Neural progenitor cell (in vitro differentiated cells): ENCODE results near the gene RPL39L. TPM values are rescaled to one million over a fixed set of nuclear protein-coding genes. Genes with fewer than 3 reads are reported as not detected.

Source experiments
- DNase-seq: peaks from one replicate; pipeline ENCODE4 v3.0.0-alpha.2; 2016; ENCODE audit warnings: low spot score
- H2AFZ ChIP-seq: fragments of 200-600 bp; sonication (generic); replicated peaks from 2 replicates; pipeline ENCODE4 v1.6.1; 2016; ENCODE audit warnings: antibody characterized with exemption
- H3F3A ChIP-seq: fragments of 200-600 bp; sonication (generic); 2 replicates; pipeline ENCODE4 v1.6.1; 2016; ENCODE audit warnings: antibody characterized with exemption, low read depth
- H3K27ac ChIP-seq: fragments of 200-600 bp; sonication (generic); 2 replicates; pipeline ENCODE4 v1.5.1; 2016; ENCODE audit warnings: mild to moderate bottlenecking
- H3K27me3 ChIP-seq: fragments of 200-600 bp; sonication (generic); 2 replicates; pipeline ENCODE4 v1.6.1; 2016; ENCODE audit warnings: mild to moderate bottlenecking, moderate library complexity
- H3K36me3 ChIP-seq: fragments of 200-600 bp; sonication (generic); 2 replicates; pipeline ENCODE4 v1.5.1; 2016
- H3K4me1 ChIP-seq: fragments of 200-600 bp; sonication (generic); 2 replicates; pipeline ENCODE4 v1.6.1; 2016; ENCODE audit warnings: mixed run types
- H3K4me2 ChIP-seq: fragments of 200-600 bp; sonication (generic); 2 replicates; pipeline ENCODE4 v1.6.1; 2016
- H3K4me3 ChIP-seq: fragments of 200-600 bp; sonication (generic); 2 replicates; pipeline ENCODE4 v1.5.1; 2016
- H3K79me2 ChIP-seq: fragments of 200-600 bp; sonication (generic); 2 replicates; pipeline ENCODE4 v1.6.1; 2016; ENCODE audit warnings: low read depth
- H3K9ac ChIP-seq: fragments of 200-600 bp; sonication (generic); 2 replicates; pipeline ENCODE4 v1.6.1; 2016
- H3K9me3 ChIP-seq: fragments of 200-600 bp; sonication (generic); 2 replicates; pipeline ENCODE4 v1.5.1; 2016; ENCODE audit warnings: low read depth
- H4K20me1 ChIP-seq: fragments of 200-600 bp; sonication (generic); 2 replicates; pipeline ENCODE4 v1.6.1; 2016; ENCODE audit warnings: low read depth
- H3K27ac Mint-ChIP-seq: 3 replicates; pipeline ENCODE4 v1.8.0; 2021; ENCODE audit warnings: mixed read lengths
- H3K27me3 Mint-ChIP-seq: 2 replicates; pipeline ENCODE4 v1.8.0; 2022; ENCODE audit warnings: low read depth, mild to moderate bottlenecking, inconsistent platforms, moderate library complexity, mixed read lengths; ENCODE audit not compliant: insufficient read depth
- H3K36me3 Mint-ChIP-seq: 3 replicates; pipeline ENCODE4 v1.8.0; 2021; ENCODE audit warnings: mixed read lengths
- H3K4me1 Mint-ChIP-seq: 3 replicates; pipeline ENCODE4 v1.8.0; 2021; ENCODE audit warnings: mixed read lengths
- H3K4me3 Mint-ChIP-seq: 3 replicates; pipeline ENCODE4 v1.8.0; 2021; ENCODE audit warnings: mild to moderate bottlenecking, moderate library complexity, mixed read lengths
- H3K9me3 Mint-ChIP-seq: 3 replicates; pipeline ENCODE4 v1.8.0; 2020; ENCODE audit warnings: mixed read lengths
- EZH2 ChIP-seq: fragments of 200-600 bp; sonication (generic); IDR thresholded peaks from 2 replicates; pipeline ENCODE4 v1.6.1; 2017; ENCODE audit warnings: antibody characterized with exemption, mild to moderate bottlenecking, moderate library complexity
- EZH2phosphoT487 ChIP-seq: fragments of 200-600 bp; sonication (generic); IDR thresholded peaks from 2 replicates; pipeline ENCODE4 v1.6.1; 2017; ENCODE audit warnings: antibody characterized with exemption
- total RNA-seq: library from RNA; depleted of rRNA; stranded (reverse); fragments of >200 nt; gene quantifications from 2 replicates; pipeline ENCODE4 v1.2.3, GENCODE V29; 2015; ENCODE audit warnings: low replicate concordance
- TF ChIP-seq, protein P1 (sequence below): fragments of 200-600 bp; sonication (generic); IDR thresholded peaks from 2 replicates; pipeline ENCODE4 v1.5.1; 2017; ENCODE audit warnings: antibody characterized with exemption, mild to moderate bottlenecking

The RPL39L gene
- total RNA-seq, 1 donor from 2014 or later = 49.1 TPM

- no peaks in the 10 kb centered on the region for H4K20me1 ChIP-seq
- no peaks in the 10 kb centered on the region for H3K4me1 ChIP-seq
- Mint-ChIP-seq H3K36me3 (peaks cover 28% of the 10 kb centered on the region), H3K4me3 (no peak overlapping the region), H3K9me3 (peaks cover 11% of the 10 kb centered on the region), H3K27me3 (no peaks in the 10 kb centered on the region), H3K27ac (no peak overlapping the region), H3K4me1 (no peaks in the 10 kb centered on the region)
- H3K9ac ChIP-seq = no peak overlapping the region
- H3K27ac ChIP-seq = no peak overlapping the region
- no peak overlapping the region for H2AFZ ChIP-seq
- H3K9me3 ChIP-seq = no peaks in the 10 kb centered on the region
- H3K79me2 ChIP-seq = peaks cover 4% of the 10 kb centered on the region
- H3K36me3 ChIP-seq = no peaks in the 10 kb centered on the region
- H3K4me2 ChIP-seq = no peak overlapping the region
- H3K4me3 ChIP-seq = no peak overlapping the region
- no peaks in the 10 kb centered on the region for H3K27me3 ChIP-seq
- H3F3A ChIP-seq = no peaks in the 10 kb centered on the region
- TF ChIP-seq EZH2 = no peak
- no peak for TF ChIP-seq EZH2phosphoT487
- TF ChIP-seq, protein P1, sequence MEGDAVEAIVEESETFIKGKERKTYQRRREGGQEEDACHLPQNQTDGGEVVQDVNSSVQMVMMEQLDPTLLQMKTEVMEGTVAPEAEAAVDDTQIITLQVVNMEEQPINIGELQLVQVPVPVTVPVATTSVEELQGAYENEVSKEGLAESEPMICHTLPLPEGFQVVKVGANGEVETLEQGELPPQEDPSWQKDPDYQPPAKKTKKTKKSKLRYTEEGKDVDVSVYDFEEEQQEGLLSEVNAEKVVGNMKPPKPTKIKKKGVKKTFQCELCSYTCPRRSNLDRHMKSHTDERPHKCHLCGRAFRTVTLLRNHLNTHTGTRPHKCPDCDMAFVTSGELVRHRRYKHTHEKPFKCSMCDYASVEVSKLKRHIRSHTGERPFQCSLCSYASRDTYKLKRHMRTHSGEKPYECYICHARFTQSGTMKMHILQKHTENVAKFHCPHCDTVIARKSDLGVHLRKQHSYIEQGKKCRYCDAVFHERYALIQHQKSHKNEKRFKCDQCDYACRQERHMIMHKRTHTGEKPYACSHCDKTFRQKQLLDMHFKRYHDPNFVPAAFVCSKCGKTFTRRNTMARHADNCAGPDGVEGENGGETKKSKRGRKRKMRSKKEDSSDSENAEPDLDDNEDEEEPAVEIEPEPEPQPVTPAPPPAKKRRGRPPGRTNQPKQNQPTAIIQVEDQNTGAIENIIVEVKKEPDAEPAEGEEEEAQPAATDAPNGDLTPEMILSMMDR = no peak
- no peak for DNase-seq
These were observed 7.3 kb downstream of the RPL39L start for GRCh38 chr3:187131981-187132380.

DNA sequence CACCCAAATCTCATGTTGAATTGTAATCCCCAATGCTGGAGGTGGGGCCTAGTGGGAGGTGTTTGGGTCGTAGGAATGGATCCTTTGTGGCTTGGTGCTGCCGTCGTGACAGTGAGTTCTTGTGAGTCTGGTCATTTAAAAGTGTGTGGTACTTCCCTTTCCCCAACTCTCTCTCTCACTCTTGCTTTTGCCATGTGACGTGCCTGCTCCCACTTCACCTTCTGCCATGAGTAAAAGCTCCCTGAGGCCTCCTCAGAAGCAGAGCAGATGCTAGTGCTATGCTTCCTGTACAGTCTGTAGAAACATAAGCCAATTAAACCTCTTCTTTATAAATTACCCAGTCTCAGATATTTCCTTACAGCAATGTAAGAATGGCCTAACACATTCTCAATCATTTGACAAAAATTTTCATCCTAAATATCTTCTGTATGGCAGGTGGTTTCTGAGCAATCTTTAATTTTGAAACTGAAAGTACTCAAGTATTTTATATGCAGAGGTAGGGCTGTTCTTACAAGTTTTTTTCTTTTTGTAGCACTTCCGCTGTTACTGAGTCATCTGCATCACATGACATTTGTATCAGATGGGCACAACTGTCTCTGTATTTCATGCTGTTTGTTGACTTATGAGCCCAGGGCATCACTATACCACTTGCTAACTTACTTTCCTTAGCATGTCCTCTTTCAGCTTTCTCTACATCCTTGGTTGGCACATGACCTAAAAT is 8.8 kb downstream of the RPL39L start:
- DNase-seq = no peak
- peaks cover 23% of the 10 kb centered on the region for H3K36me3 Mint-ChIP-seq

DNA sequence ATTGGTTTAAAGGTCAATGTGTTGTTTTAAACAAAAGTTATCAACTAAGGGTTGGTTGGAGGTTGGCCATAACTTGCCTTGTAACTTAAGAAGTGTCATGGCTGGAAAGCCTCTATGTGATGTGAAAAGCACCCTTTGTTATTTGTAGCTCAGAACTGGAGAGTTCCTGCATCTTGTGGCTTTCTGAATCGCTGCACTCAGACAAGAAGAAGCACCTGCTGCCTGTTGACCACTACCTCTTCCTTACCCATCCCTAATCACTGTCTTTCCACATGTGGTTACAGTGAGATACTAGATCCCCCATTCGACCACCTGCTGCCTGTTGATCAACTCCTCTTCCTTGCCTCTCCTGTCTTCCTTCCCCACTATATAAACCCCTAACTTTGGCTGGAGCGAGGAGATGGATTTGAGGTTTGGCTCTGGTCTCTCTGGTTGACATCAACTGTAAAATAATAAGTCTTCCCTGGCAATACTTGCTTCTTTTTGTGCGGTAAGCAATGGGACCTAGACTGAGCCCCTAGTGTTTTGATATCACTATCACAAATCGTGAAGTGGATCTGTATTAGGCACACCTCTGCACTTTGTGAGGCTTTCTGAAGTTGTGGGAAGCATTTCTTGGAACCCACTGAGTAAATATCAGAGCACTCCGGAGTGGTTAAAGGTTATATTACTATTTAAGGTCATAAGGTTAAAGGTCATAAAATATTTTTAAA is 13.8 kb downstream of the RPL39L start:
- Histone ChIP-seq H4K20me1 (no peaks in the 10 kb centered on the region), H3K79me2 (no peaks in the 10 kb centered on the region), H3F3A (no peaks in the 10 kb centered on the region), H3K27me3 (no peaks in the 10 kb centered on the region), H3K4me1 (no peaks in the 10 kb centered on the region), H3K4me2 (no peak overlapping the region), H3K27ac (no peak overlapping the region), H3K4me3 (no peak overlapping the region), H3K9ac (no peak overlapping the region), H3K36me3 (no peaks in the 10 kb centered on the region), H3K9me3 (no peaks in the 10 kb centered on the region), H2AFZ (no peak overlapping the region)
- no peaks in the 10 kb centered on the region for H3K4me1 Mint-ChIP-seq
- H3K4me3 Mint-ChIP-seq = no peak overlapping the region
- H3K27me3 Mint-ChIP-seq = peaks cover 2% of the 10 kb centered on the region
- peaks cover 7% of the 10 kb centered on the region for H3K36me3 Mint-ChIP-seq
- no peak for DNase-seq
- no peak for TF ChIP-seq EZH2
- no peak for TF ChIP-seq EZH2phosphoT487
- TF ChIP-seq, protein P1 = no peak
- H3K27ac Mint-ChIP-seq = no peak overlapping the region
- H3K9me3 Mint-ChIP-seq = peaks cover 3% of the 10 kb centered on the region

More for the DNA sequence above, 8.8 kb downstream of the RPL39L start:
- H2AFZ ChIP-seq = no peak overlapping the region
- Mint-ChIP-seq H3K4me3 (no peak overlapping the region), H3K4me1 (no peaks in the 10 kb centered on the region), H3K9me3 (peaks cover 5% of the 10 kb centered on the region), H3K27ac (no peak overlapping the region), H3K27me3 (no peaks in the 10 kb centered on the region)
- no peaks in the 10 kb centered on the region for H3F3A ChIP-seq
- H3K9me3 ChIP-seq = no peaks in the 10 kb centered on the region
- no peak overlapping the region for H3K9ac ChIP-seq
- peaks cover 4% of the 10 kb centered on the region for H3K79me2 ChIP-seq
- H4K20me1 ChIP-seq = no peaks in the 10 kb centered on the region
- no peaks in the 10 kb centered on the region for H3K4me1 ChIP-seq
- H3K27me3 ChIP-seq = no peaks in the 10 kb centered on the region
- no peak overlapping the region for H3K4me2 ChIP-seq
- H3K27ac ChIP-seq = no peak overlapping the region
- H3K4me3 ChIP-seq = no peak overlapping the region
- TF ChIP-seq, protein P1 = no peak
- no peak for TF ChIP-seq EZH2
- TF ChIP-seq EZH2phosphoT487 = no peak
- no peaks in the 10 kb centered on the region for H3K36me3 ChIP-seq
